ENCODE results near the gene ROR2.
A peak's percentile ranks its signal among the peaks of the same experiment; 100 is the strongest.

ROR2 gene

GRCh38 chr9:91948597-91949391 lies 1.2 kb downstream of the ROR2 start:
- DNase-seq (ENCODE audit: low read depth) = no peak

GRCh38 chr9:91948101-91948596 lies 1.9 kb downstream of the ROR2 start:
- DNase-seq (ENCODE audit: low read depth) = no peak

GRCh38 chr9:91946653-91947488 lies 3.2 kb downstream of the ROR2 start:
- no peak for DNase-seq (ENCODE audit: low read depth)

GRCh38 chr9:91946196-91946595 lies 3.8 kb downstream of the ROR2 start:
- DNase-seq (ENCODE audit: low read depth) = no peak

- DNase-seq (ENCODE audit: low read depth) = peak; percentile 47
These were observed 4.5 kb downstream of the ROR2 start for GRCh38 chr9:91945277-91946085.

GRCh38 chr9:91944711-91945110 lies 5.3 kb downstream of the ROR2 start:
- DNase-seq (ENCODE audit: low read depth) = no peak

GRCh38 chr9:91943478-91944470 lies 6.3 kb downstream of the ROR2 start:
- no peak for DNase-seq (ENCODE audit: low read depth)

GRCh38 chr9:91942201-91942600 lies 7.8 kb downstream of the ROR2 start:
- no peak for DNase-seq (ENCODE audit: low read depth)

- DNase-seq (ENCODE audit: low read depth) = no peak
These were observed 10.1 kb downstream of the ROR2 start for GRCh38 chr9:91939978-91940377.

GRCh38 chr9:91937727-91938126 lies 12.3 kb downstream of the ROR2 start:
- no peak for DNase-seq (ENCODE audit: low read depth)

GRCh38 chr9:91937056-91937455 lies 13.0 kb downstream of the ROR2 start:
- DNase-seq (ENCODE audit: low read depth) = no peak

- no peak for DNase-seq (ENCODE audit: low read depth)
These were observed 14.1 kb downstream of the ROR2 start for GRCh38 chr9:91935805-91936514.

- no peak for DNase-seq (ENCODE audit: low read depth)
These were observed 14.8 kb downstream of the ROR2 start for GRCh38 chr9:91935066-91935749.

- DNase-seq (ENCODE audit: low read depth) = no peak
These were observed 15.4 kb downstream of the ROR2 start for GRCh38 chr9:91934654-91935053.

GRCh38 chr9:91933556-91934352 lies 16.3 kb downstream of the ROR2 start:
- no peak for DNase-seq (ENCODE audit: low read depth)

- DNase-seq (ENCODE audit: low read depth) = peak; percentile 34
These were observed 19.6 kb downstream of the ROR2 start for GRCh38 chr9:91930475-91930874.

GRCh38 chr9:91929331-91929730 lies 20.7 kb downstream of the ROR2 start:
- no peak for DNase-seq (ENCODE audit: low read depth)

- no peak for DNase-seq (ENCODE audit: low read depth)
These were observed 22.0 kb downstream of the ROR2 start for GRCh38 chr9:91927922-91928510.
